GM23338 (cell line): Measurements from ENCODE around the gene NIPAL3. TPM values are rescaled to one million over a fixed set of nuclear protein-coding genes. Genes with fewer than 3 reads are reported as not detected.

Experiments used
- ATAC-seq: fragments of 200-7000 bp; cut with Tn5 transposase; 3 replicates; pipeline ENCODE4 v1.9.1; 2020
- DNase-seq: peaks from one replicate; pipeline ENCODE4 v3.0.0-alpha.2; 2015; ENCODE audit warnings: low spot score
- H2AFZ ChIP-seq: fragments of 200-600 bp; sonication (generic); 2 replicates; pipeline ENCODE4 v1.8.0; 2016; ENCODE audit warnings: antibody characterized with exemption, mild to moderate bottlenecking, moderate library complexity
- H3F3A ChIP-seq: fragments of 200-600 bp; sonication (generic); replicated peaks from 2 replicates; pipeline ENCODE4 v1.8.0; 2017; ENCODE audit warnings: antibody characterized with exemption, mixed run types, low read depth
- H3K27ac ChIP-seq: fragments of 200-600 bp; sonication (generic); 2 replicates; pipeline ENCODE4 v1.6.1; 2016; ENCODE audit warnings: low read depth
- H3K27me3 ChIP-seq: fragments of 200-600 bp; sonication (generic); 2 replicates; pipeline ENCODE4 v1.8.0; 2016; ENCODE audit warnings: mild to moderate bottlenecking, mixed run types, moderate library complexity; ENCODE audit not compliant: insufficient read depth
- H3K36me3 ChIP-seq: fragments of 200-600 bp; sonication (generic); 2 replicates; pipeline ENCODE4 v1.8.0; 2016; ENCODE audit warnings: mild to moderate bottlenecking; ENCODE audit not compliant: insufficient read depth
- H3K4me1 ChIP-seq: fragments of 200-600 bp; sonication (generic); 2 replicates; pipeline ENCODE4 v1.8.0; 2016; ENCODE audit warnings: mild to moderate bottlenecking, moderate library complexity; ENCODE audit not compliant: insufficient read depth
- H3K4me2 ChIP-seq: fragments of 200-600 bp; sonication (generic); 2 replicates; pipeline ENCODE4 v1.7.1; 2017; ENCODE audit warnings: mixed run types
- H3K4me3 ChIP-seq: fragments of 200-600 bp; sonication (generic); 2 replicates; pipeline ENCODE4 v1.6.1; 2016; ENCODE audit warnings: mixed run types
- H3K79me2 ChIP-seq: fragments of 200-600 bp; sonication (generic); replicated peaks from 2 replicates; pipeline ENCODE4 v1.8.0; 2017; ENCODE audit warnings: mild to moderate bottlenecking; ENCODE audit not compliant: insufficient read depth
- H3K9me2 ChIP-seq: fragments of 200-600 bp; sonication (generic); 2 replicates; pipeline ENCODE4 v1.8.0; 2017; ENCODE audit not compliant: insufficient read depth
- H4K20me1 ChIP-seq: fragments of 200-600 bp; sonication (generic); replicated peaks from 2 replicates; pipeline ENCODE4 v1.8.0; 2017; ENCODE audit warnings: mild to moderate bottlenecking; ENCODE audit not compliant: insufficient read depth
- H3K27ac Mint-ChIP-seq: 2 replicates; pipeline ENCODE4 v1.8.0; 2020; ENCODE audit warnings: inconsistent platforms, mild to moderate bottlenecking, moderate library complexity, mixed read lengths
- H3K27me3 Mint-ChIP-seq: 3 replicates; pipeline ENCODE4 v1.8.0; 2022; ENCODE audit warnings: low read depth, mild to moderate bottlenecking, moderate library complexity, mixed read lengths, inconsistent platforms; ENCODE audit not compliant: insufficient read depth, poor library complexity
- H3K36me3 Mint-ChIP-seq: 3 replicates; pipeline ENCODE4 v1.8.0; 2021; ENCODE audit warnings: low read depth, mild to moderate bottlenecking, inconsistent platforms, moderate library complexity, mixed read lengths
- H3K4me1 Mint-ChIP-seq: 3 replicates; pipeline ENCODE4 v1.8.0; 2020; ENCODE audit warnings: mild to moderate bottlenecking, inconsistent platforms, mixed read lengths
- H3K4me3 Mint-ChIP-seq: 3 replicates; pipeline ENCODE4 v1.8.0; 2021; ENCODE audit warnings: moderate library complexity, mild to moderate bottlenecking, inconsistent platforms, mixed read lengths
- H3K9me3 Mint-ChIP-seq: 3 replicates; pipeline ENCODE4 v1.8.0; 2020; ENCODE audit warnings: moderate library complexity, mild to moderate bottlenecking, inconsistent platforms, mixed read lengths
- CREB1 ChIP-seq: fragments of 250-450 bp; sonication (Bioruptor Pico); IDR thresholded peaks from 2 replicates; pipeline ENCODE4 v1.5.0; 2020; ENCODE audit warnings: low read depth, mild to moderate bottlenecking, moderate library complexity
- CTCF ChIP-seq, 2 experiments: fragments of 200-600 bp in 1 of 2; sonication (generic) in 1 of 2; conservative IDR thresholded peaks; 2 replicates each; pipeline versions ENCODE4 v1.5.1 to v1.6.1; 2016 to 2017; ENCODE audit warnings: antibody characterized with exemption in 2 of 2, low read depth in 2 of 2, mild to moderate bottlenecking in 2 of 2, moderate library complexity in 1 of 2
- ETS1 ChIP-seq: IDR thresholded peaks from 2 replicates; pipeline ENCODE4 v1.6.1; 2016; ENCODE audit warnings: antibody characterized with exemption
- JUNB ChIP-seq: IDR thresholded peaks from one replicate; pipeline ENCODE4 v1.6.1; 2016; ENCODE audit warnings: antibody characterized with exemption; ENCODE audit not compliant: unreplicated experiment
- NANOG ChIP-seq: IDR thresholded peaks from 2 replicates; pipeline ENCODE4 v1.6.1; 2016; ENCODE audit warnings: antibody characterized with exemption, borderline replicate concordance
- POLR2AphosphoS5 ChIP-seq: IDR thresholded peaks from 2 replicates; pipeline ENCODE4 v1.6.1; 2016; ENCODE audit warnings: antibody characterized with exemption, low read depth
- ZNF331 ChIP-seq: fragments of 250-450 bp; sonication (Bioruptor Pico); IDR thresholded peaks from 2 replicates; pipeline ENCODE4 v1.5.0; 2020; ENCODE audit warnings: low read depth, mild to moderate bottlenecking, moderate library complexity
- ZNF462 ChIP-seq: fragments of 250-450 bp; sonication (Bioruptor Pico); IDR thresholded peaks from 2 replicates; pipeline ENCODE4 v1.5.0; 2020; ENCODE audit warnings: mild to moderate bottlenecking, moderate library complexity
- long read RNA-seq: library from polyadenylated mRNA; unstranded; transcript quantifications from one replicate; pipeline ENCODE4 v2.0.0, GENCODE V29; 2020; ENCODE audit not compliant: unreplicated experiment
- polyA plus RNA-seq: library from polyadenylated mRNA; unstranded; fragments of >200 nt; fragmentation: Nextera tagmentation; extraction: Ambion mirVana; gene quantifications from 2 replicates; pipeline ENCODE4 v1.2.1, GENCODE V29; 2016
- total RNA-seq: library from RNA; depleted of rRNA; stranded (reverse); fragments of >200 nt; shearing (Covaris generic); gene quantifications from 2 replicates; pipeline ENCODE4 v1.2.3, GENCODE V29; 2014; rRNA removed

NIPAL3 gene
- total RNA-seq = 8.6 and 9.6 TPM in 2 replicates
- 4.6 and 5.5 TPM in 2 replicates for polyA plus RNA-seq
- long read RNA-seq, partial matches to known transcripts = 0 of 8 reads
- long read RNA-seq, other reads (novel, unspliced or antisense) = 4 of 8 reads

- Histone ChIP-seq H3K9me2 (no peaks in the 10 kb centered on the region), H4K20me1 (no peaks in the 10 kb centered on the region), H3K36me3 (no peaks in the 10 kb centered on the region; the same call in 1 of the 2 replicates), H2AFZ (peak within 1 kb of the TSS; percentile 72), H3K27me3 (no peaks in the 10 kb centered on the region), H3K27ac (peak within 1 kb of the TSS; percentile 62), H3K4me3 (peak within 1 kb of the TSS; percentile 68), H3K79me2 (peaks cover 9% of the 10 kb centered on the region; the same call in 1 of the 2 replicates), H3K4me2 (peak within 1 kb of the TSS; percentile 88), H3F3A (peaks cover 6% of the 10 kb centered on the region), H3K4me1 (peaks cover 18% of the 10 kb centered on the region)
- ATAC-seq (peak; percentile 92), DNase-seq (peak; percentile 100)
- no peak for TF ChIP-seq ZNF331 (CRISPR knock-in tag)
- TF ChIP-seq CTCF (conservative IDR thresholded peaks at IDR 0.05; ENCODE audit: low read depth in 2 of 2) = peak; percentile 51 to 76
- TF ChIP-seq NANOG = no peak
- TF ChIP-seq ZNF462 = peak; percentile 46; the same call in 1 of the 2 replicates
- no peak for TF ChIP-seq ETS1
- TF ChIP-seq POLR2AphosphoS5 = peak; percentile 33; the same call in 1 of the 2 replicates
- peak; percentile 22 for TF ChIP-seq JUNB
- TF ChIP-seq CREB1 = peak; percentile 70
- peaks cover 3% of the 10 kb centered on the region for H3K36me3 Mint-ChIP-seq
- H3K4me3 Mint-ChIP-seq = peak within 1 kb of the TSS; percentile 97
- peaks cover 24% of the 10 kb centered on the region for H3K4me1 Mint-ChIP-seq
- peak within 1 kb of the TSS; percentile 89 for H3K27ac Mint-ChIP-seq
- H3K9me3 Mint-ChIP-seq = no peaks in the 10 kb centered on the region
- H3K27me3 Mint-ChIP-seq = peaks cover 6% of the 10 kb centered on the region
These were observed at the start of gene NIPAL3 for GRCh38 chr1:24415334-24415909. Gene NIPAL3, plus strand, starts transcription at chr1:24415802. Its CDS starts 3,746 bp downstream, at chr1:24419548.
